NCI-H1092 treated with DMSO at 0.1 percent for 48 hours (cell line): ENCODE data around the gene HES5.

ENCODE experiments used
- DNase-seq: peaks from one replicate; lab custom pipeline; 2025; lab: John Stamatoyannopoulos, UW

HES5 gene

DNA sequence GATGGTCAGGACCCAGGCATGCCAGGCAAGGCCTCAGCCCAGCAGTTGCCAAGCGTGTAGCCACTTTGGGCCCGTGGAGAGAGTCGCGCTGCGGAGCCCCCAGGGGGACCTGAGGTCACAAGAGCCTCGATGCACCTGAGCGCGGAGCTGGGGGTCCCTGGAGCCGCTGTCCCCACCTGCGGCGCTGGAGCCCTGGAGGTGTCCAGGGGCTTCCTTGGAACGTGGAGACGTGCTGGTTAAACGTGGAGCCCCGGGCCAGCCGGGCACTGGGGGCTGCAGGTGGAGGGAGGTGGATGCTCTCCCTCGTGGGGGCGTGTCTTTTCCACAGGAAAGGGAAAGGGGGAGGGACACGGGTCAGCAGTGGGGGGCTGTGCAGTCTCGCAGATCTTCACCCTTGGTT is 50.9 kb downstream of the HES5 start:
- DNase-seq: no peak
